Measurements from ENCODE around the gene PTPN14.

PTPN14 gene

DNA sequence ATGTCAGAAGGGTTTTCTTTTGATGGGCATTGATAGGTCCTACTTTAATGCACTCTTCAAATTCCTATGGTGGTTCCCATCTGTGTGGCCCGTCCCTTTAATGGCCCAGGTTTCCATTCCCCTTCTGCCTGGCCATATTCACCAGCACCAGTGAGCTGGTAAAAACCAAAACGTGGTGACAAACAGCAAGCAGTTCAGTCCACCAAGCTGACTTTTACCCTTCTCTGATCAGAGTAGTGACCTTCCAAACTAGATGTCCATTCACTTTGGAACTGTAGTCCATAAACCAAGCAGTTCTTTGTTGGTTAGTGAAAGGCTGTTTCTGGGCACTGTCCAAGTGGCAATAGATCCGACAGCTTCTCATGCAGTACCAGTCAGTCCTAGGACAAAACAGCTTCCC lies 209.9 kb downstream of the PTPN14 start:
- FAIRE-seq (no peak), DNase-seq (ENCODE audit: low spot score) (no peak)

DNA sequence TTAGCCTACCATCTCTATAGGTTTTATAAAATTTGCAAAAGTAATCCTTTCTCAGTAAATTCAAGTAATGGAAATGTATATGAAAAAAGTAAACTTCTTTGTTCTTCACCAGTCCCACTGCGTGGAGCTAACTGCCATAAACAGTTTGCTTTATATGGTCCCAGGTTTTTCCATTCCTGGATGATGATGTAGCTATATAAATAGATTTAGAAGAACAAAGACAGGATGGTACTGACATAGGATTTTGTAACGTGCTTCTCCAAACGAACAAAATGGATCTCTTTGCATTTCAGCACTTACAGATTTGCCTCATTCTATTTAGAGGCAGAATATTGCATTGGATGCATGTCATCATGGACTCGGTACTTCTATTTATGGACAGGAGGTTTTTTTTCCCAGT lies 213.2 kb downstream of the PTPN14 start:
- no peak for DNase-seq (ENCODE audit: low spot score)

DNA sequence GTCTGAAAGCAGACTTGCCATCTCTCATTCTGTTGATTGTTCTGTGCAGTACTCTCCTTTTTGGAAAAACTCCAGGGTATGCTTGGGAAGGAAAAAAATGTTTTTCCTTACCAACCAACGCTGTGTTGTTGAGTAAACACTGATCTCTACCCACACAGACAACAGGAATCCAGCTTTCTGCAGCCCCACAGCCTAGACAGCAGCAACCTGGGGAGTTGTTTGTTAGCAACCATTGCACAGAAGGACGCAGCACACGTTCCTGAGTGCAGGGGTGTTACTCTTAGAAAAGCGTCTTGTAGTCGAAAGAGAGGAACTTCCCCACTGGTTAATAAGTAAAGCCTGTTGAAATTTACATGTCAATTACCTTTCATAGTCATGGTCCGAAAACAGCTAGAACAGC lies 213.9 kb downstream of the PTPN14 start:
- FAIRE-seq (no peak), DNase-seq (ENCODE audit: low spot score) (no peak)

More for the DNA sequence above, 213.2 kb downstream of the PTPN14 start:
- no peak for FAIRE-seq

DNA sequence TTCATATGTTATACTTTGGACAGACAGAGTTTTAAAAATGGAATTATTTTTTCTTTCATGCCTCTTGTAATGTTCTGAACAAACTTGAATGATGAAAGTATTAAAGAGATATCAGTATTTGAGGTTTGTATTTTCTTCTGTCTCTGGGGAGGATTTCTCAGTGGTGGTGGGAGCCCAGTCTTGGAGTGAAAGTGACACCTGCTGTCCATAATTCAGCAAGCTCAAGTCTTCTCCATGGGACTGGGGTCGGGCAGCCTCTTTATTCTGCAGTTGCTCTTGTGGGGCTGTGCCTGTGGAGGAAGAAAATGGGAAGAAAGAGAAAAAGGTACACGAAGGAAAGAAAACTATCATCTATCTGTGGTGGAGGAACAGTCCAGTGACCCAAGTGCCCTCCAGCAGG lies 214.4 kb downstream of the PTPN14 start:
- DNase-seq (ENCODE audit: low spot score) = no peak
- no peak for FAIRE-seq

DNA sequence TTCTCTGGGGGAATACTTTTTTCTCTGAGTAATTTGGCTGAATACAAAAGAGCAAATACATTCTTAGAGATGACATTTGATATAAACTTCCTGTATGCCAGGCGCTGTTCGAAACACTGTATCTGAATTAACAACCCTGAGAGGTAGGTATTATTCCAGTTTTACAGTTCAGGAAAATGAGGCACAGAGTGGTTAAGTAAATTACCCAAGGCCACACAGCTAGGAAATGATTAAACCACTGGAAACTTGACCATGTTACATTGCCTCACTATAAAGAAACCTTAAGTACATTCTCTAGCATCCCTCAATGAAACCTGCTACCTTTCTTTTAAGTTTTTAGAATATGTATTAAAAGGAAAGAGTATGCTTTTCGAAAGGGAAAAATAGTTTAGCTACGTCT lies 215.8 kb downstream of the PTPN14 start:
- no peak for FAIRE-seq
- DNase-seq (ENCODE audit: low spot score) = no peak

DNA sequence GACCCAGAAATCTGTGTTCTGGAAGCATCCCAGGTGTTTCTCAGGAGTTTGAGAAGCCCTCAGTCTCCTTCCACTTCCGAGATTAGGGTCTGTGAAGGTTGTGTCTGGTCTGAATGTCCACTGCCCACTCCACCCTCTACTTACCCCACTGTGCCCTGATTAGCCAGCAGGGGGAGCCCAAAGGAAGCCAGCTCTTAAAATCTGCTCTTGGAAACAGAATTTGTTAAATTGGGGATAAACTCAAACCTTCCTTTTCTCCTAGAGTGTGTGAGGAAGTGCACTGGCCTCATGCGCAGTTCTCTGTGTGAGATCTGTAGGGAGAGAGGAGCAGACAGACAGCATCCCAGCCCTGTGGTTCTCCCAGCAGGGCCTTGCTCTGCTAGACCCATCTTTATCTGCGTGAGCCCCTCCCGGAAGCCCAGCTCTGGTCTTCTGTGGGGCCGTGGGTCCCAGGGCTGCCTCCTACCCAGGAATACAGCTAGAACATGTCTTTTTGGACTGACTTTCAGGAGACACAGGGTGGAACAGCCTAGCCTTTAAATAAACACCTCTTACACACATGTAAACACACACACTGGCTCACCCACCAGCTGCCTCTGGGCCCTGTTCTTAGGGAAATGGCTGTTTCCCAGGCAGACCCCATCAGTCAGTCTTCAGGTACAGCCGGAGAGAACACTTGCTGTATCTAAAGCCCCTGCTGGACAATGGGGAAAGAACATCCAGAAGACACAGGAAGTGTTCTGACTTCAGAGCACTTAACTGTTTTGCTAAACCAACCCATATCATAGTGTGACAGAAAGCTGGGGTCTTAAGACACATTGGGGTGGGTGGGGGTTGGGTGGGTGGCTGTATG lies 218.2 kb downstream of the PTPN14 start:
- FAIRE-seq = no peak
- DNase-seq (ENCODE audit: low spot score) = peak; percentile 58

DNA sequence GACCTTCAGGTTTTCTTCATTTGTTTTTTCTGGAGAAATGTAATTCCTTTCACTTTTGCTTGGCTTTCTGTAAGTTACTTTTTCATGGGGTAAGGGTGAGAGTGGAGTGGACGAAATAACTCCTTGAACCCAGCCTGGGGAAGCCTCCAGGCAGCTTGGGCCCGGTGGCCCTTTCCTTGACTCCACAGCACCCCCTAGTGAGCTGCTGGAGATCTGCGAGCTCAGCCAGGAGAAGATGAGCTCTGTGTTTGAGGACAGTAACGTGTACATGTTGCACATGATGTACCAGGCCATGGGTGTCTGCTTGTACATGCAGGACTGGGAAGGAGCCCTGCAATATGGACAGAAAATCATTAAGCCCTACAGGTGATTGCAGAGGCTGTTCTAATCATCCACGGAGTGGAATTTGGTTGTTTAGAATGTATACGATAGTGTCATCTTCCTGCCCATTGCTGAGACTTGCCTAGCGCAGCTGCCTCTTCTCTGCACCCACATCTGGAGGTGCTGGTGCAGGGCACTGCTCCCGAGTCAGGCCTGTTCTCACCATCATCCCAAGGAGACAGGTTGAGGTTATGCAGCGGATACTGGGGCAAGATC lies 219.5 kb downstream of the PTPN14 start:
- DNase-seq (ENCODE audit: low spot score) (peak; percentile 78), FAIRE-seq (no peak)

DNA sequence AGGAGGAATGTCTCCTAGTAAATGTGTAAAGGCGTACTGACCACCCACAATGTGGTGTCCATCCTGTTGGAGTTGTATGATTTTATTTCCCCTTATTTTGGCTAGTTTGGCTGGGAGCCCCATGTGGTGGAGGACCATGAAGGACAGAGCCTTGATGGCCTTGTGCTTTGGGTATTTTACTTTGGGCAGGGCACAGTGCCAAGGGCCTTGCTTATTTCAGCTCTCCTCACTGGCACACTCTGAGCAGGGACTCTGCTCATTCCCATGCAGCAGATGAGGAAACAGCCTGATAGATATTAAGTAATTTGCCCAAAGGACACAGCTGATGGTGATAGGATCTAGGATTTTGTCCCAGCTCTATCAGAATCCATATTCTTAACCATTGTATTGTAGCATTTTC lies 220.2 kb downstream of the PTPN14 start:
- FAIRE-seq = no peak
- DNase-seq (ENCODE audit: low spot score) = no peak

DNA sequence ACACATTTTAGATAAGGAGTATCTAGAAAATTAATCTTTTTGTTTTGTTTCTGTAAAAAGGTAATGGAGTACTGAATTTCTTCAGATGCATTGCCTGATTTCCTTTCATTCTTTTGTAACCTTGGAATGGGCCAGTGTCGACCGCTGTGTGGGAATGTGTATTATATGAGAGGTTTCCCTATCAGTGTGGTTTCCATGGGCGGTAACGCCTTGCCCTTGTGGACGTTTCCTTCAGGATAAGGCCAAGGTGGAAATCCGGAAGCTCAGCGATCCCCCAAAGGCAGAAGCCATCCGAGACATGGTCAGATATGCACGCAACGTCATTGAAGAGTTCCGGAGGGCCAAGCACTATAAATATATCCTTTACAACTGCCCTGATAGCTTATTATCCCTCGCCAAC lies 220.7 kb downstream of the PTPN14 start:
- FAIRE-seq (no peak), DNase-seq (ENCODE audit: low spot score) (no peak)

DNA sequence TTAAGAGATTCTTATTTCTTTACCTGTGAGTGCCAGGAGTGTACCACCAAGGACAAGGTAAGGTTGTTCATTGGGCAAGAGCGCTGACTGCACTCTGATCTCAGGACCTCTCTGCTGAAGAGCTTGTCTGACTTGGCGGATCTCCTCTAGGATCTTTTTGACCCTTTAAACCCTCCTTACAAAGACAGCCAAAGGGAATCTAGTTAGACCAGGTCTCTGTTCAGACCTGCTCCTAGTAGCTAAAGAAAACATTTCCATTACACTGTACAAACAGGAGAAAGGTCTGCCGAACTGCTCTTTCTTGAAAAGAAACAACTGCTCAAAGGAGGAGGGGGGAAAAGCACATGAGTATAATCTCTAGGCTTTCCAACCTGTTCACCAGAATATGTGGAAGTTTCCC lies 221.2 kb downstream of the PTPN14 start:
- no peak for FAIRE-seq
- no peak for DNase-seq (ENCODE audit: low spot score)

DNA sequence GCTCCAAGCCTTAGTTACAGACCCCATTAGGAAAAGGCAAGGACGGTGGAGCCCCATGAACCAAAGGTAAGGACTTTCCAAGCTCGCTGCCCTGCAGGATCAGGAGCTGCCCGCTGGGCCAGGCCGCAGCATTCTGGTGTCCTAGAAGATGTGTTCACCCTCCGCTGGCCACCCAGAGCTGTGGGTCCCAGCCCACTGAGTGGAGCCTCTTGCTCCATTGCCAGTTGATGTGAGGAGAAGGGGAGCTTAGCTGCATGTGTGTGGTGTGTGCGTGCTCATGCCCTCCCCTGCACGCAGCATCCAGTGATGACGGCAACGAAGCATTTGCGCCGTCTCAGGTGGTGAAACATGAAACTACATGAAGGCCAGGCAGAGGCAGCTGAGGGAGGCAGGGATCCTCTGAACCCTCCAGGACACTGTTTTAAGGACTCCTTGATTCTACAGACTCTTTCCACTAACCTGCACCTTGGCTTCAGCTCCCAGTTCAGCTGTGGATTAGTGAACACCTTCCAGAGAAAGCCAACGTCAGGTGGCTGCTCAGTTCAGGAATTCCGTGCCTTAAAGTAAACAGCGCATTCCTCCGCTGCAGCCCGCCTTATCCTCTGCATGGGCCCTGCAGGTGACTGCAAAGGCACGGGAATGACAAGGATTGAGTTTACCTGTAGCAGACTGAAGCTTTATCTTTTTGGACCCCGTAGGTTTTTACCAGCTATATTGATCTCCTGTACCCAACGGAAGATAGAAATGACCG lies 221.8 kb downstream of the PTPN14 start:
- DNase-seq (ENCODE audit: low spot score) (no peak), FAIRE-seq (no peak)

DNA sequence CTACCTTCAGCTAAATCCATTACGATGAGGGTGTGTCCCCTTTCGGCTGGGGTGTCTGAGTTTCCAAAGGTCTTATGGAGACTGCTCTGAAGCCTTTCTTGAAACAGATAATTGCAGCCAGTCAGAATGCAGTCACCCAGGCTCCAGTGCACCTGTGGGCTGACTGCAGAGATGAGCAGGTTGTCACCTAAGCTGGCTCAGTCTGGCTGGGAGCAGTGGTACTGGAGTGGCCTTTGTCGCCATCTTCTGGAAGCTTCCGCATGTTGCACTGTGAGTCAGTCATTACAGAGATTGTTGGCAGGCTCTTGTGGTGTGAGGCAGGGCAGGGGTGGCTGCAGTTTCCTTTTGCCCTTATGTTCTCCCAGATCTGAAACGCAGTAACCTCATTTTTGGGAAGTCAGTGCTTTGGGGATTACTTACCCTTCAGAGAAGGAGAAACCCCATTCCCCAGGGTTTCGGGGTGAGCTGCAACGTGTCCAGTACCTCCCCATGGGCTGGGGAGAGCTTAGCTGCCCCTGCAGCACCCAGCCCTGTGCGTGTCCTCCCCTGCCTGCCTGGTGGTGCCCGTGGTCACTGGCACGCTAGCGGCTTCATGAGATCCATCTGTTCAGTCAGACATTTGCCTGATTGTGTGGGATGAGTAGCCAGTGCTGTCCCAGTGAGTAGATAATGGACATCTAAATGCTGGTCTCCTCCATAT lies 222.5 kb downstream of the PTPN14 start:
- FAIRE-seq = no peak

DNA sequence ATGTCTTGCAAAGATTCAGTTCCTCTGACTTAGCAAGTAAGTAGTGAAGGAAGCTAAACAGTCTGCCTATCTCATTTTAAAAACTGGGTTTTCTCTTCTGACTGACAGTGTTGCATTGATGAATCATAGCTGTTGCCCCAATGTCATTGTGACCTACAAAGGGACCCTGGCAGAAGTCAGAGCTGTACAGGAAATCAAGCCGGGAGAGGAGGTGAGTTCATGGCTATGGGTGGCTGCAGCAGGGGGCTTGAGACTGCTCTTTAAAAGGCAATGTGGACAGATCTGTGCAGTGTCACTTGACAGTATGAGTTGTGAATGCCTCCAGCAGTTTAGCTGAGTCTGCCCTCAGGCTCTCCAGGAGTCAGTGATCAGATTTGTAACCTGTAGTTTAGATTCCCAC lies 223.9 kb downstream of the PTPN14 start:
- no peak for DNase-seq (ENCODE audit: low spot score)
- FAIRE-seq = no peak

More for the DNA sequence above, 222.5 kb downstream of the PTPN14 start:
- peak; percentile 75 for DNase-seq (ENCODE audit: low spot score)

DNA sequence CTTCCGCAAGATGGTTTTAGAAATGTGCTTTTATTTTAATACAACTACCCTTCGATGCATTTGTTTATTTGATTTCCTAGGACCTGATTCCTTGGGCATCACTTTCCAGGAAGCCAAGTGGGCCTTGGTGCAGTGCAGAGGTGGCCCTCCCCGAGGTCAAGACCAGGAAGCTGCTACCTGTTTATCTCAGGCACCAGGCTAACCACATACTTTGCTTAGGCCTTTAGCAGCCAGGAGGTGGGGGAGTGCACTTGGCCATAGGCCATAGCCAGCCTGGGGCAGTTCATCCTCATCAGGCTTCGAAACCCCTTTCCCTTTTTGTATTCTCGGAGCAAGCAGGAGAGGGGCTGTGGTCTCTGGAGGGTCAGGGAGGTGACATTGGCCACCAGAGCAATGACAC lies 225.0 kb downstream of the PTPN14 start:
- no peak for DNase-seq (ENCODE audit: low spot score)
- FAIRE-seq = no peak

DNA sequence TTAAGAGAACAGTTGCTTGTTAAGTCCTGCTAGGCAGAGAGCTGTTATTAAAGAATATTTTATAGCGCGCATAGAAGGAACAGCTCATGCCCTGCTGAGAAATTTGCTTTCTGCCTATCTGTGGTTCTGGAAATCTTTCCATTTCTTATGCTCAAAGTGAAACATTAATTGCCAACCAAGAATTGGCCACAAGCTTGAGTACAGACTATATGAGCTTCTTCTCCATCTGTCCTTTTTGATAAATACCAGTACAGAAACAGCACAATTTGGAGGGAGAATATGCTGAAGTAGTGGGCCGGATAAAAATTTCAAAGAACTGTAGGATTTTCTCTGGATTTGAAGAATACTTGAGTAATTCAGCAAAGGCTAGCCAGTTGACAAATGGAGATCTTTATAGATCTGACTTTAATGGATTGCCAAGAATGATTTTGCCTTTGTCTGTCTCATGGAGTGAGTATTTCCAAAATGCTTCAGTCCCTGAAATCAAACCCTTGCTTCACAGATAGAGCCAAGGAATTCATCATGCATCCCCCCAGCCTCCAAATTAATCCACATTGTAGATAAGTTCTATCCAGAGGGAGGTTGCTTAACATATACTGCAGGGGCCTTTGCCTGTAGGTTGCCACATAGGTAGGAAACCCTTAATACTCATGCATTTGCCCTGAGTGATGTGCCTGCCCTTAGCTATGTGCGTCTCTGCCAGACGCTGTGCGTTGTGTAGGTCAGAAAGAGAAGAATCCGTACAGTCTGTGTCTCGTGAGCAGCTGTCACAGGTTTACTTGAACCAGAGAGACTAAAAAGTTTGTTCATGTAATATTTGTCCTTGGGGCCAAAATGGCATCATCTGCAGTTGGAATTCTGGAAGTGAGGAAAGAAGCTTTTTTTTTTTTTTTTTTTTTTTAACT lies 226.3 kb downstream of the PTPN14 start:
- DNase-seq (ENCODE audit: low spot score) (no peak), FAIRE-seq (no peak)

DNA sequence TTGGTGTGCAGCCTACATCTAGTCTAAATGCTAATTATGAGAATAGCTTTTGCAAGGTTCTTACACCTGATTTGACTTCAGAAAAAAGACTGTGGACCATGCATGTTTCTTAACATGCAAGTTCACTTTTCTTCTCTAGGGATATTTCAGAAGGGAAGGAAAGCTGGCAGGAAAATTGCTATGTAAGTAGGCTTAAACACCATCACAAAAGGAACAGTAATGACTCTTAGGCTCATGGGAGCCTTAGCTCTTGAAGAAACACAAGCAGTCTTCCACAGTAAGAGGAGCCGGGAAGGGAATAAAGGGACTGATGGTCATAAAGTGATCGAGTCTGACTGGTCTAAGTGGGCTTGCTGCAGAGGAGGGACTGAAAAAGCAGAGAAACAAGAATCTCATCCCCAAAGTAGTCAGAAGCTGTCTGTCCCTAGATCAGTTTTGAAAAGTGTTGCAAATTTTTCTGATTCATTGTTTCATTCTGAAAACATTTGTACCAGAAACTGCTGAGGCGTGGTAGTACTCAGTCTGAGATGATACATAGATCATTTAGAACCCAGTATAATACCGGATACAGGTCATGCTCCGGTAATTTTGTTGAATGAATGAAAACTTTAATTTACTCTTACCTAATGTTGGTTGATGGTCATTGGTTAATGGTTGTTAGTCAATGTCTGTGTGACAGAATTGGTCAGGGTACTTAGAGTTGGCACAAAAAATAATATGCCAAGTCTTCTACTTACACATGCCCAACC lies 229.5 kb downstream of the PTPN14 start:
- FAIRE-seq (no peak), DNase-seq (ENCODE audit: low spot score) (no peak)

DNA sequence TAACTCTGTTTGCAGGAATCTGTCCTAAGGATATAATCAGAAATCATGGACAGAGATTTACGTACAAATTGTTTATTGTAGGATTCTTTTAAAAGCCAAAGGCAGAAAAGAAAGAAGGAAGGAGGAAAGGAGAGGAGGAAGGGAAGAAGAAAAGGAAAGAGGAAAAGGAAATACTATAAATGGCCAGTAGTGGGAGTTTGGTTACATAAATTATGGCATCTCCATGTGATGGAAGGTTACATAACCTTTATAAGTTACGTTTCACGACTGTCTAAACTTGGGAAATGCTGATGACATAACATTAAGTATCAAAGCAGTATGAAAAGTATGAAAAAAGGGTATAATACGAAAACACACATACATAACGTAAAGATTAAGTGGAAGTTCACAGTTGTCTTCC lies 231.5 kb downstream of the PTPN14 start:
- FAIRE-seq = no peak

DNA sequence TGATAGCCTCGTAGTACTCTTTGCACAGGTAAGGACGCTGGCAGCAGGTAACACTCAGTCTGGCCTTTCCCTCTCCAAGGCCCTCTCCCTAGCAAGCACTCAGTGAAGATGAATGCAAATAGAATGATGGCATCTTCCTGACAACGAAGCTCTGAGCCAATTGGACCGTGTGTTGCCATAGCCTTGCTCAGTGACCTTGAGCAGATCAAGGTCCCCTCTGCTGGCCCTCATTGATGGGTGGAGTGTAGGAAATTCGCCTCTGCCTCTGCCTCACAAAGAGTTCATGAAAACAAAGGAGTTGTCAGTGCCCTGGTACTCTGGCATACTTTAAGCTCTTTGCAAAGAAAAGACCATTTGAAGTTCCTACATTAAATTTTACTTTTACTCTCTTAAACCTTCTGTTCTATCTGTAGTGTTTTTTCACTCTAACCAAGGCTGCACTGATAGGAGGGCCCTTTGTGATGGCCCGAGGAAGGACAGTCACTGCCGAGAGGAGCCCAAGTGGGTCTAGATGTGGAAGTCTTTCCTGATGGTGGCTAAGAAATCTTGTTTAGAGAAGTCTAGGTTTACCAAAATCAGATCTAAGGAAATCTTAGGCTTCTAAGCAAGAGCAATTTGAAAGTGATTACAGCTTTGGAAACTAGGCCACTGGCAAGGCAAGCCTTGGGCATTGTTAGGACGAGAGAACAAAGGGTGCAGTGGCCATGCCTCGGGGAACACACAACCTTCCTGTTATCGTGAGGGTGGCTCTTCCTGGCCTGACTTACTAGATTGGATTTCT lies 232.3 kb downstream of the PTPN14 start:
- FAIRE-seq = no peak
- no peak for DNase-seq (ENCODE audit: low spot score)

More for the DNA sequence above, 231.5 kb downstream of the PTPN14 start:
- DNase-seq (ENCODE audit: low spot score) = no peak

DNA sequence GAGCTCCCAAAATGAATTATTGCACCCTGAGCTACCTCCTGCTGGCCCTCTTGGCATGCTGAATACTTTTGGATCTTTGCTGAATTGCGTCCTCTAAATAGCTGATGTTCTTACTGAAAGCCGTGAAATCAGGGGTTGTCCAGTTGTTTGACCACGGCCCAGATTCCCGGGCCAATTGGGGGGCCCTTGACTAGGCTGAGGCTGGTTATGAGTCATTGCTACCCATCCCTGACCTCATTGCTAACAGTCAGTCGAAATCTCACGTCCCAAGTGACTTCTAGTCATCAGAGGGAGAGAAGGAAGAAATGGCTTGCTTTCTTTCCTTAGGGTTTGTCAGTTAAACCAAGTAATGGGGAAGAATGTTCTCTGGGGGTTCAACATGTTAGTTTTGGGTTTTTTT lies 233.0 kb downstream of the PTPN14 start:
- FAIRE-seq (no peak), DNase-seq (ENCODE audit: low spot score) (no peak)

Measured in urothelium cell line (cell line).